GM21360 (cell line): Measurements from ENCODE around the gene DPYSL3.

ENCODE experiments used
- ATAC-seq: cut with Tn5 transposase; IDR thresholded peaks from one replicate; pipeline ENCODE4 v1.9.1; 2021; ENCODE audit warnings: mild to moderate bottlenecking, moderate library complexity; ENCODE audit not compliant: unreplicated experiment

DPYSL3 gene

DNA sequence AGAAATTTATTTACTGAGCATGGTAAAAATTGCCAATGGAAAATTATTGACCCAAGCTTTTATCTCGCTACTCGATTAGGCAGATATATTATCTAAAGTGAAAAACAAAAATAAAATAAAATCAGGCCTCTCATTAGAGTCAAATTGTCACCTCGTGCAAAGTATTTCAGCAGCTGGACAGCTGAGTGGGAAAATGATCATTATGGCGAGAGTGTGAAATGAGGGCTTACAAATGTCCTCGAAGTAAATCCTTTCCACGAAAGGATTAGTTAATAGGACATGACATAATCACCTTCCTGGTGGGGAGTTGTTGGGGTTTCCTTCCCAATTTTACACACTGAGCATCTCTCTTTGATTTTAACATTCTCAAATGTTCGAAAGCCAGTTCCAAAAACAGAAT, 5.4 kb upstream of the DPYSL3 start:
- ATAC-seq = no peak

DNA sequence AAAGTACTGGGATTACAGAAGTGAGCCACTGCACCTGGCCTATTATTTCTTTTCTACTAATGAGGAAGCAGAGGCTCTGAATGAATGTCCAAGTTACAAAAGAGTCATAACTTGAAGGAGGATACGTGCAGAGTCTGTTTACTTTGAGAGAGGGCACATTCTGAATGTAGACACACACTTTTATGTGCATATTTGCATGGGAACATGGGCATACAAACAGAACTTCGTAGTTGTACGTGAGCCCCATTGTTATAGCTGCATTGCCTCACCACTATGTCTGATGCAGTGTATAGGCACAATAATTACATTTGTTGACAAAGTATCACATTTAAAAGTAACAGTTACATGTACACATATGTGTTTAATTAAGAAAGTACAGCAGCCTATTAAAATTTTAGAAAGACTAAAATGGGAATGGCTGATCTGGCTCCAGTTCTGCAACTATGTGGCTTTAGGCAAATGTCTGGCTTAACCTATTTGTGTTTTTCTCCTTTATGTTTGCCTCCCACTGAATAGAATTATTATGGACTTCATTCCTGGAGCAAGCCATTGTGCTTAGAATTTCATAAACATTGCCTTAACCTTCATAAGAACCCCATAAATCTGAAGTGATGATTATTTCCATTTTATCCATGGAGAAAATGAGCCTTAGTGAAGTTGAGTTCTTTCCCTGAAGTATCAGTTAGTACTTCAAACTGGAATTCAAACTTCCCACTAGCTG, 3.0 kb upstream of the DPYSL3 start:
- no peak for ATAC-seq

DNA sequence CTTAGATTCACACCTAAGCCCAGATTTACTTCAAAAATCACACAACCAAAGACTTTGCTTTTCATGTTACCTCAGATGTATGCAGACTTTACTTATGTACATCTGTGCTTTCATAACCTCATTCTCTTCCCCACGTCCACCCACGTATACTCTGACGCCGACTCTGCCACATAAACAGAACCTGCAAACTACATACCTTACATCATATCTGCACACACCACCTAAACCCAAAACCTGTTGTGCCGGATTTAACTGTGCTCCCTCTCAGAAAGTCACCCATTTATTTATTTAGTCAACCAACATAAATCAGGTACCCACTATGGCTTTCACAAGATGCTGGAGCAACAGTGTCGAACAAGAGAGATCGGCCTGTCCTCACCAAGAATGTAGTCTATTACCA, 1.0 kb upstream of the DPYSL3 start:
- ATAC-seq = no peak

DNA sequence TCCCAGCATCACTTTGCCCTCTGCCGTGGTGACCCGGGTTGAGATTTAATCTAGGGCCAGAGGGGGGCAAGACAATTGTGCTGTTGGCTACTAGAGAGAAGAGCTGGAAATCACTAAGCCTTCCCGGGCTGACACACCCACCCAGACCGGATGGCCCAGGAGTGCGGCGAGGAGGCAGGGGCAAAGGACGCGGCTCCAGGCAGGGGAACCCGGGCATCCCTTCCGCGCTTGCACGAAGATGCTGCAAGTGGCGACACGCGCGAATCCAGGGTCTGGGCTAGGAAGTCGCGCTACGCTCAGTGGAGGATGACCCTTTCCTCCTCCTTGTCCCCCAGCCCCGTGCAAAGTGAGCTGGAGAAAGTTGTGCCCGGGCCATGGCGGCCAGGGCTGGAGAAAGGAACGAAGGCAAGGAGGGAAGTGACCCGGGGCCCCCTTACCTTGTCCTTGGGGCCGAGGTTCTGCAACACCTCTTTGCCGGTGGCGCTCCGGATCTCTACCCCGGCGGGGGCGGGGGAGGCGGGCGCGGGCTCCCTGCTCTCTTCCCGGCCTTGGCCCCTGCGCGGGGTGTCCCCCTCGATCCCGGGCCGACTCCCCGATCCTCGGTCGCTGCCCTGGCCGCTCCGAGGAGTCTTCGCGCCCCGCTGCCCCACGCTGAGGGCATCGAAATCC, 693 bp downstream of the DPYSL3 start:
- ATAC-seq = peak; percentile 16

DNA sequence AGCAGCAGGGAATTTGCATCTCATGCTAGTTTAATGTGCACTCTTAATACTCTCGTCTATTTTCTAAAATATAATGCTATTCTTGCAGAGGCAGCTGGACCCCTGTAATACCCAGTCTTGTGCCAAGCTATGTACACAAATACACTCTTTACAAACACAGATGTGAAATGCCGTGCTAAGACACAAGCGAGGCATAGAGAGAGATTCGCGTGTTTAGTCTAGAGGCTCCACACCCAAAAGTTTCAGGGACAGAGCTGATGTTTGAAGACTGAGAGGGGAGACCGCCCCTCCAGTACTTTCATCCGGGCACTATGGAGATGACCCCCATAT, 1.2 kb downstream of the DPYSL3 start:
- no peak for ATAC-seq

DNA sequence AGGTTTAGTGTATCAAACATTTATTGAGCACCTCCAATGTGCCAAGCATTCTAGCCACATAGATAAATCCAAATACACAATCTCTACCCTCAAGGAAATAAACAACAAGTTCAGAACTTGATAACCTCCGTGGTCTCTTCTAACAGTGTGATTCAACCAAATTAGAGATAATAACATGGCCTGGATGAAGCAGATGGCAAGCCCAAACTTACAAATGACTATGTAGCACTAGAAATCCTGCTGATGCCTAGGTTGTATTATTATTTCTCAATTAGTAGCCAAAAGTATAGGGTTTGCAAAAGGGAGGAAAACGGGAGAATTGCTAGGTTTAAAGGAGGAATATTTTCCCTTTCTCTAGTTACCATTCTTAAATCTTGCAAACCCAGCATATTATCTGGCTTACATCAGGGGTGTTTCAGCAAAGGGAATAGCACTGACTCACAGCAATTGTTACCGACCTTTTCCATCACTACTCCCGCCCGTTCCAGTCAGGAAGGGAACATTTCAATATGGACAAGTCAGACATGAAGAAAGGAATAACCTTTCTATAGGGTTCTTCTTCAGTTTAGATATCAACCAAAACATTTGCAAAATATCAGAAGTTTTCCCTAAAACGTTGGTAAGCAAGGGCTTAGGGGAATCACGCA, 2.3 kb downstream of the DPYSL3 start:
- no peak for ATAC-seq

DNA sequence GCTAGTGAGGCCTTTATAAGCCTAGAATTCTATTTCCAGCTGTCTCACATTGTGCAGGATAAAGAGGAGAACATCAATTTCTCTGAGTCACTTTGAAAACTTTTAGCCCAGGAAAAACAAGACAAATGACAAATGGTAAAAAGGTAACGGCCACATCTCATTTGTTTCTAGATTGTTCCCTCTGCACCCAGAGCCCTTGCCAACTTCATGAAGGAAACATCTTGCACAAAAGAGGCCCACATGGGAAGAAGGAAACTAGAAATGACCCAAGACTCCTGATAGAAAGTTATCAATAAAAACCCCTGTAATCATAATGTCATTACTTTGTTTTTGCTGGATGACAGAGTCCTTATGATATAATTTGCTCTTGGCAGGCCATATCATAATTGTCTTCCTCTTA, 5.3 kb downstream of the DPYSL3 start:
- ATAC-seq = no peak

DNA sequence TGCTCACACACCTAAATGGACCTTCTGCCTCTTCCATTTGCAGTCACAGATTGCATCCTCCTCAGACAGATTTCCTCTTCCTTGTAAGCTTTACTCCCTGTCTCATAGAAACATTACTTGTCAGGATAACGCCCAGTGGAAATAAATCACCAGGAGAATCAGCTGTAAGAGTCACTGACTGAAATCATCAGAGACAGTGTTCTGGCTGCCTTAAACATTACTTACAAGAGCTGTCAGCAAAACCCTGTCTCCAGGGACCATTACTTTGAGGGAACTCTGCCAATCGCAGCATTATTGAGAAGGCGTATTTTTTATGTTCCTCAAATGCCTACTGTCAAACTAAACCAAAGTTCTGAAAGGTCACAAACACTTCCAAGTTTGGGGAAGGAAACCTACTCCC, 5.9 kb downstream of the DPYSL3 start:
- no peak for ATAC-seq

DNA sequence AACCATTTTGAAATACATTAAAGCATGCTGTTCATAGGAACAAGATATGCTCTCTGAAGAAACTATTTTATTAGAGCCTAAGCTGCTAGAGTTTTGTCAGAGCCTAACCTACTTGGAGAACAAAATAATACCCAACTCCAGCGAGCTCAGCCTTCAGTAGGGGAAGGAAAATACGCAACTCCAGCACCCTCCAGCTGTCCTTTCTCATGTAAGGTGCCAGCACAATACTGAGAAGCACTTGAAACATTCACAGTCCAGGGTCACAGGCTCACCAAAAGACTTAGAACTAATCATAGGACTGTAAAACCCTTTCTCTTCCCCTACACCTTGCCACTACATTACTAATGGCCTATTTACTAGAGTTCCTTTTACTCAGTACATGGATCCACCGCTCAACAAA, 18.9 kb downstream of the DPYSL3 start:
- no peak for ATAC-seq

DNA sequence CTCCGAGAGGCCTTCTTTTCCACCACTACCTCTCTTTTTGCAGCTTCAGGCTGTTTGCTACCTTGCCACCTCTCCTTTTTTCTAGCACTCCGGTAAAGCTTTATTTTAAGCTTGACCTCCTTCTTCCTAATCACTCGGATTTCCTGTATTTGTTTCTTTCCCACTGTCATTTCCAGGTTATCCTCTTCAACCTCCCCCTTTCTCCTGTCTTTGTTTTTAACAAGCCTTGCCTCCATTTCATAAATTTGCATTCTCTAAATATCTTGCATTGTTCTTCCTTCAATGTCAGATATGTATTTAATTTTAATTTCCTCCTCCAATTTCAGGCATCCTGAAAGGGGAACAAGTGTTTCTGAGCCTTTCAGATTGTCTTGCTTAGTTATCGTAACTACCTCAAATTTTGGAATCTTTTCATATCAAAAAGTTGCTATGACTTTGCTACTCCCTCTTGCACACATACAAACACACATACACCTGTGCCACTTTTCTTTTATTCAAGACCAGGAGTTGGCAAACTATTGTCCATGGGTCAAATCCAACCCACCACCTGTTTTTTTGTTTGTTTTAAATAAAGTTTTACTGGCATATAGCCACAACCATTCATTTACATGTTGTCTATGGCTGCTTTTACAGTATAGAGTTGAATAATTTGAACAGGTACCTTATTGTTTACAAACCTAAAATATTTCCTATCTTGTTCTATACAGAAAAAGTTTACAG, 22.7 kb downstream of the DPYSL3 start:
- ATAC-seq = no peak

DNA sequence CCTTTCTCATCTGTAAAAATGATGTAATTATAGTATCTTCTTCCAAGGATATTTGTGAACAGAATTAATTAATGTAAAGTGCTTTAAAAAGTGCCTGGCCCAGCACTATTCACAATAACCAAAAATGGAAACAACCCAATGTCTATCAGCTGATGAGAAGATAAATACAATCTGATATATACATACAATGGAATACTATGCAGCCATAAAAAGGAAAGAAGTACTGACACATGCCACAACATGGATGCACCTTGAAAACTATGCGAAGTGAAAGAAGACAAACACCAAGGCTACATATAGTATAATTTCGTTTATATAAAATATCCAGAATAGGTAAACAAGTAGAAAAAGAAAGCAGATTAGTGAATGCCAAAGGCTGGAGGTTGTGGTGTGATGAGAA, 24.1 kb downstream of the DPYSL3 start:
- no peak for ATAC-seq

DNA sequence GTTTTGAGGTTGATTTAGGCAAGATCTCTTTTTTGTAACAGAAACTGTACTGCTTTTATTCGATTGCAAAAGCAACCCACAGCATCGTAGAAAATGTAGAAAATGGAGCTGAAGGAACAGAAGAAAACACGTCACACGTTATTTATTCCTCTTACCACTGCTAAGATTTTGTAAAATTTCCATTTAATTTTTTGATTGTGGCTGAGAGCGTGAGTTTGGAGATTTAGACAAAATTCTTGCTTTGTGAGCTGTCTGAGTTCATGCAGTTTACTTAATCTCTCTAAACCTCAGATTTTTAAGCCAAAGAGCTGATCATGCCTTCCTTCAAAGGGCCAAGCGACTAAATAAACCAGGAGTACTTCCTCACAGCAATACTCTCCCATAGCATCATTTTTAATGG, 24.8 kb downstream of the DPYSL3 start:
- ATAC-seq = no peak

DNA sequence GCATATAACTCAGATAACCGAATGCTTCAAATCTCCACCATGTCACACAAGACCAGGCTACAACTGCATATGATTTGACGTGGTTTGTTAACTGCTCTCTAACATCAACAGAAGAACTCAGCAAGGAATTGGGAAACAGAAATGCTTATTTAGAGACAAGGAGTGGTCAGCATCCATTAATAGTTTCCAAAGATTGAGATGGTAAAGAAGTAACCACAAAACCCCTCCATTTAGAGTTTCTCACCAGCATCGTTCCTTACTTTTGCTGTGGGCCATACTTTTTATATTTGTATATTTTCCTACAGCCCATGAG, 25.2 kb downstream of the DPYSL3 start:
- no peak for ATAC-seq

DNA sequence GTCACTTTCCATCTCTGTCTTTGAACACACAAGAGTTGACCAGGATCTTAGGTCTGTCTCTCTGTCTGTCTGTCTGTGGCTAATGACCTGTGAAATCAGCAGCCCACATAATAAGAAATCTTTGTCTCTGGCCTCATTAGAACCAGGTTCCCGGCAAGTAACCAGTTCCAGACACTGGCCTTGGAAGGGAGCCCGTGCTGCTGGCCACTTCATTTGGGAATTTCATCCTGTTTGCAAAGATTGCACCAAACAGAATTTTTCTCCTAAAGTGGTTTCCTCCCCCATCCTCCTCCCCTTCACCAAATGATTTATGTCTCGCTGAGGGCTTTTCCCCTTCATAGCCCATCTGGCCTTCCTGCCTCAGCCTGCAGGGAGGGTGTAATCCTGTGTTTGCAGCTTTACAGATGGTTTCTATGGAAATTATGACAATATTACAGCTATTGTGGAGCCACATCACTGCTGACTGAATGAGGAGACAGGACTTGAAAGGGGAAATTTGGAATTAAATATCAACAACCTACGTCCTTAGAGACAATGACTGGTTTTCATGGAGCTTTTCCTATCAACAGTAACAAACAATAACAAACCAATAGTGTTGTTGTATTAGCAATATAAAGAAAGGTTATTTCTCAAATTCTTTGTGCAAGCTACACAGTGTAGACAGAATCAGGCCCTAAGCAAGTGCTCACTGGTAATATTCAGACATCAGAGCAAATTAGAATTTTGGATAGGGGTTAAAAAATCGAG, 25.7 kb downstream of the DPYSL3 start:
- no peak for ATAC-seq

DNA sequence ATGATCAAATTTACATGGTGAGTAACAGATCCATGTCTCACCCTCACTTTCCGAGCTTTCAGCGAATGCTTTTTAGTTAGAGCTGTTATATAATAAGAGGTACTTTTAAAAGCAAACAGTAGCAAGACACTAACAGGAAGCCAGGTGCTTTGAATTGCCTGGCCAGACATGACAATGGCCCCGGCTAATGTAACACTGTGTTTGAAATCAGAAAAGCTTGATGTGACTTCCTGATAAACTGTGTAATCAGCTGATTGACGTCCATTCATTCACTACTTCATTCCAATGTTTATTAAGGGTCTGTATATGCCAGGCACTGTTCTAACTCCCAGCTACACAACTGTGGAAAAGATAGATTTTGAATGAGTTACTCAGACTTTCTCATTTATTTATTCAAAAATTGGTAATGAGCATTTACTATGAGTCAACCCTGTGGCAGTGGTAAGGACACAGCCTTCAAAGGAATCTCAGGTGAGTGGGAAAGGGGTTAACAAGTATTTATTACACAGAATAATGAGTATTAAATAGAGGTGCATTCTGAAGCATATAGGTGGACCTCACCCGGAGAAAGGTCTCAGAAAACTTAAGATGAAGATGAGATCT, 26.6 kb downstream of the DPYSL3 start:
- ATAC-seq = no peak

DNA sequence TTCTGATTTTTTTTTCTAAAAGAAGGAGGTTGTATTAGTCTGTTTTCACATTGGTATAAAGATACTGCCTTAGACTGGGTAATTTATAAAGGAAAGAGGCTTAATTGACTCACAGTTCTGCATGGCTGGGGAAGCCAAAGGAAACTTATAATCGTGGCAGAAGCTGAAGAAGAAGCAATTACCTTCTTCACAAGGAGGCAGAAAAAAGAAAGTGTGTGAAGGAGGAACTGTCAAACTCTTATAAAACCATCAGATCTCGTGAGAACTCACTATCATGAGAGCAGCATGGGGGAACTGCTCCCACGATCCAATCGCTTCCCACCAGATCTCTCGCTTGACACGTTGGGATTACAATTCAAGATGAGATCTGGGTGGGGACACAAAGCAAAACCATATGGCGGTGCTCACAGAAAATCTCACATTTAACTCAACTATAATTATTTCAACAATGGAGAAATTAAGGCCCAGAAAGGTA, 27.1 kb downstream of the DPYSL3 start:
- ATAC-seq = no peak

DNA sequence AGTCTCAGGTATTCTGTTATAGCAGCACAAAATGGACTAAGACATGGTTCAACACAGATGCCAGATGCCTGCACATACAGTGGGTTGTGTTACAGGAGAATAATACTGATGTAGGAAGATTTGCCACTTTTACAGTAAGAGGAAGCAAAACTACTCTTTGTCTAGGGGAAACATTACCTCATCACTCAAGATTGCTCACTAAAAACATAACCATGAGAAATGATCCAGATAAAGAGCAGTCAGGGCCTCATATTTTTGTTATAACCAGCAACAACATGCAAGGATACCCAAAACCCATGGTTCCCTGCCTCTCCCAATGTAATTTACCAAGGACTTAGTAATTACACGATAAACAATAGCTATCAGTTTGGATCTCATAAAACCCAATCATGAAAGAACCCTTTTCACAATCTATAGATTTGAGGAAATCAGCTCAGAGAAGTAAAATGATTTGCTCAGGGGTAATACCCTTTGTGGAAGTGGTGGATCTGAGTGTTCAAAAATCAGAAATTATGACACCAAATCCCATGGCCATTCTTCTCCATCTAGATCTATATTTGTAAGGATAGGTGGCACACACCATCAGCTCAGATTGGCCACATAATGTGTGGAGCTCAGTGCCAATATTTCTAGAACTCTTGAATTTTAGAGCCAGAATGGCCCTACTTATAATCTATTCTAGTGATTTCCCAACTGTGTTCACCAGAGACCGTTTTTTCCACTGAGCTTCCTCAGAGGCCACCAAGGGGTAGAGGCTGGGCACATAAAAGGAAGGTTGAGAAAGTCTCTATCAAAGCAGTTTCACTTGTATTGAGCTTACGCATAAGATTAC, 27.8 kb downstream of the DPYSL3 start:
- peak; percentile 87 for ATAC-seq

DNA sequence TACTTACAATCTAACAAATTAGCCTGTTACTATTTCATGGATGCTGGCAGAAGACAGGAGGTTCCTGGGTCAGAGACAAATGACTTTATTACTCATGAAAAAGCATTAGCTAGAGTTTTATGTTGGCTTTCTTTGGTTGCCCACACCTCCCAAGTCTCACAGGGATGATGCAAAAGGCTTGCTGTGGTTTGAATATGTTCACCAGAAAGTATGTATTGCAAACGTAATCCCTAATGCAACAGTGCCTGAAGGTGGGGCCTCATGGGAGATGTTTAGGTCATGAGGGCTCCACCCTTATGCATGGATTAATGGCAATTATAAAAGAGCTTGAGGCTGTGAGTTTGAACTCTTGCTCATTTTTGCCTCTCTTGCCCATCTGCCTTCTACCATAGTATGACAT, 28.5 kb downstream of the DPYSL3 start:
- ATAC-seq = peak; percentile 0

DNA sequence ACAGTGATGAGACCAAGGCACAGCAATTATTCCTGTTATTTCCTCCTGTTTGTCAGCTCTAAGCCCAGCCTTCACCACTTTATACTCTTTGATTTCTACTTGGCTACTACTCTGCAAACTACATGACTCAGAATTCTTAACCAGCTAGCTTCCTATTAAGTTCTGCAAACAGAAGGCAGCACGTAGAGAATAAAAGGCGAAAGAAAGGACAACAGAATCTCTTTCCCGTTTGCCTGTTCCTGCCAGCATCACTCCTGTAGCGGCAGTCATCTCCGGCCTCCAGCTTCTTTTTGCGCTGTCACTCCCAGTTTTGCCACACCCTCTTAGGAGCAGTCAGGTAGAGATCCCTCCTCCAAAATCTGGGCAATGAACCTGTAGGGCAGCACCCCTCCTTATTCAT, 29.9 kb downstream of the DPYSL3 start:
- no peak for ATAC-seq

DNA sequence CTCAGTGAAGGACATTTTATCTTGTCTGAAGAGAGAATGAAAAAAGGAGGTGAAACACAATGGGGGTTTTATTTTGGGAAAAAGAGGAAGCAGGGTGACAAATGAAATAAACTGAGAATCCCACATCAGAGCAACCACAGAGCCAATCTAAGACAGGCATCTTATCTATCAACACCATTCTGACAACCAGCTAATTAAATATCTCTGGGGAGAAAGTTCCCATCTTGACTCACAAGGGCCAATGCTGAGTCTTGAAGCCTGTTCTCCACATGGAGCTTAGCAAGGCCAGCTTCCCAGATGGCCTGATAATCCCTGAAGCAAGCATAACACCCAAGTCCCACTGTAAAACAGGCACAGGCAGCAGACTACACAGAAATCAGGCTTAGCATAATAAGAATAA, 30.4 kb downstream of the DPYSL3 start:
- ATAC-seq = no peak
